Esophagus mucosa (tissue), 1 donor: ENCODE results near the gene BRAT1. TPM values are rescaled to one million over a fixed set of nuclear protein-coding genes. Genes with fewer than 3 reads are reported as not detected.
A peak's percentile ranks its signal among the peaks of the same experiment; 100 is the strongest.

Experiments
- ATAC-seq: fragments of 200-7000 bp; cut with Tn5 transposase; one replicate; pipeline ENCODE4 v1.9.1; 2020
- total RNA-seq: library from RNA; stranded (reverse); gene quantifications from one replicate; pipeline ENCODE4 v1.2.4, GENCODE V29; 2023
- donor health status: DM: yes; HTN: yes; CAD: no.

Gene BRAT1
- total RNA-seq, 1 donor from 2014 or later = 11.9 TPM

DNA sequence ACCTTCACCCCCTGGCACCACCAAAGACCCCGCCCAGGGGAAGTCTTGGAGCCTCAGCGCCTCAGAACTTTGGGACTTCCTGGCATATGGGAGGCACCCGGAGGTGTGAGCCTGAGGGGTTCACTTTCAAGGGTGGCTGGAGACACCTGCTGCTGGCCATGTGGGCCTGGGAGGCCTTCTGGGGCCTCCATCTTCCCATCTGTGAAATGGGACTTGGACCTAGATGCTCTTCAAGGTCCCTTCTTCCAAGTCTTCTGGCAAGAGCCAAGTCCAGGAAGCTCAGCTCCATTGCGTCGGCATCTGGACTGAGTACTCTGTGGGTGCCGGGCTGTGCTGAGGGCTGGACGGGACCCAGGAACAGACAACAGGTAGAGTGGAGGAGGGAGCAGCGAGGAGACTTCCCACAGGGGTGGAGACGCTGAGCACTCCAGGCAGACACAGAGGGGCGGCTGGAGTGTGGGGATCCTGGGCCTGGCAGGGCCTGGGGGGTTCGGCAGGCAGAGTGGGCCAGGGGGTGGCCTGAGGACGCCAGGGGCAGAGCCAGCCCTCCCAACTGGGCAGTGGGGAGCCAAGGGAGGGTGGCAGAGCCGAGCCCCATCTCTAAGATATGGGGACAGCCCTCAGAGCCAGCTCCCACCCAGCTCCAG, 45.1 kb downstream of the BRAT1 start:
- ATAC-seq = no peak

DNA sequence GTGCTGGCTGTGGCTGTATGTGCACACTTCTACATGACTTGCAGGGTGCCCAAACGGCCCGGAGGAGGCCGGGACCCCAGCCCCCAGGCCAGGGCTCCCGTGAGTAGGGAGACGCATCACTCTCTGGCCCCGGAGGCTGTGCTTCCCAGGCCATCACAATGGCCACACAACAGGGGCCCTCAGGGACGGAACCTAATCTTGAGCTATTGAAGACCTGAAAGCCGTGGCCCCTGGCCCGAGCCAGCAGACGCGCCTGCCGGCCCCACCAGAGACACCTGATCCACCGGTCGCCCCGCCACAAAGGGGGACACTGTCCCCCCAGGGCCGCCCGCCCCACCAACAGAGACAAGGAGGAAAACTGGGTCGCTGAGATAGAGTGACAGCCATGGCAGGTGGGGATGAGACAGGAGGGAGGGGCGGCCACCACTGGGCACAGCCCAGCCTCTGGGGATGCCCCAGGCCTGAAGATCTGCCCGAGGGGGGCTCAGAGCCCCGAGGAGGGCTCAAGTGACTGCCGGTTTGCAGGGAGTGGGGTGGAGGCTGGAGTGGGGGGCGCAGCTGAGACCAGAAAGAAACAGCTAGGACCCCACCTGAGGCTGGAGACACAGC, 45.9 kb downstream of the BRAT1 start:
- no peak for ATAC-seq

DNA sequence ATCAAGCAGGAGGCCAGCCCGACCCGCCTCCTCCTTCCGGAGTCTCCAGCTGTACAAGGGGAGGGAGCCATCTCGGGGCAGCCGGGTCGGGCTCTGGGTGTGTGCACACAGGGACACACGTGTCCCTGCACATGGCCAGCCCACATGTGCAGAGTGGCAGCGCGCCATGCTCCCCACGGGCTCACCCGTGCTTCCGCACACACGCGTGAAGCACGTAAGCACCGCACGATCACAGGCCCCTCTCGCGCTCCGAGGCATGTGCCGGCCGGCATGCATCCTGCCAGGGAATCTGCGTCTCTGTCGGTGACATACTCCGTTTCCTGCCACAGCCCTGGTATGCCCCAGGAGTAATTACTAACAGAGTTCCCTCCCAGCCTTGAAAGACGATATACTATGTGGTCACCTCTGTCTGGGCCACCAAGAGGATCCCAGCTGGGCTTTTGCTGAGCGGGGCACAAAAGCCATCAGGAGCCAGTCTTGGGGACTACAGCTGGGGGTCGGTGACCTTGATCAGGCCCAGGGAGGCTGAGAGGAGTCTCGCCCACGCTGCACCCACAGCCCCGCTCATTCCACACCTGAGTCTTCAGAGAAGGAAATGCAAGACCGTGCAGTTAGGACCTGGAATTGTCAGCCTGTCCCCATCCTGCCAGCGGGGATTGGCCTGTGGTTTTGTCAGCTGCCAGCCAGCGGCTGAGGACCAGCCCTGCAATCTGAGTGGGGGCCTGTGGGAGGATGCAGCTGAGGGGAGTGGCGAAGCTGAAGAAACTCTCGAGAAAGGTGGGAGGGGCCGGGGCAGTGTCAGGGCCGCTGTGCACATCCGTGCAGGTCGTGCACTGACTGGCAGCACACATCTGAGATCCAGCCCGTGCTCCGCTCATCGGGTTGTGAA, 46.8 kb downstream of the BRAT1 start:
- peak; percentile 48 for ATAC-seq

DNA sequence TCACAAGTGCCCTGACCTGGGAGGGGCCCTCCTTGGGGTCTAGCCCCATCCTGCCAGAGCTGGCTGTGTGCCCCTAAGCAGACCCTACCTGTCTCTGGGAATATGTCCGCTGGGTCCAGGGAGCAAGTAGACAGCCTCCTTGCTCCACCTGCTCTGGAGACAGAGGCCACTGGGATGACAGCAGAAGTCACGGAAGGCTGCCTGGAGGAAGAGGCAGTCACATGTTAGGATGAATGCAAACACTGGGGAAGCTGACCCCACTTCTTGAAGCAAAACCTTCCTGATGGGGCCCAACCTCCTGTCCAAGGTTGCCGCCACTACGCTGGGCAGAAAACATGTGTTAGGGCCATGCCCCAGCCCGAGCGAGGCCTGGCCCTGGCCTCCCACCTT, 47.4 kb downstream of the BRAT1 start:
- ATAC-seq = no peak

DNA sequence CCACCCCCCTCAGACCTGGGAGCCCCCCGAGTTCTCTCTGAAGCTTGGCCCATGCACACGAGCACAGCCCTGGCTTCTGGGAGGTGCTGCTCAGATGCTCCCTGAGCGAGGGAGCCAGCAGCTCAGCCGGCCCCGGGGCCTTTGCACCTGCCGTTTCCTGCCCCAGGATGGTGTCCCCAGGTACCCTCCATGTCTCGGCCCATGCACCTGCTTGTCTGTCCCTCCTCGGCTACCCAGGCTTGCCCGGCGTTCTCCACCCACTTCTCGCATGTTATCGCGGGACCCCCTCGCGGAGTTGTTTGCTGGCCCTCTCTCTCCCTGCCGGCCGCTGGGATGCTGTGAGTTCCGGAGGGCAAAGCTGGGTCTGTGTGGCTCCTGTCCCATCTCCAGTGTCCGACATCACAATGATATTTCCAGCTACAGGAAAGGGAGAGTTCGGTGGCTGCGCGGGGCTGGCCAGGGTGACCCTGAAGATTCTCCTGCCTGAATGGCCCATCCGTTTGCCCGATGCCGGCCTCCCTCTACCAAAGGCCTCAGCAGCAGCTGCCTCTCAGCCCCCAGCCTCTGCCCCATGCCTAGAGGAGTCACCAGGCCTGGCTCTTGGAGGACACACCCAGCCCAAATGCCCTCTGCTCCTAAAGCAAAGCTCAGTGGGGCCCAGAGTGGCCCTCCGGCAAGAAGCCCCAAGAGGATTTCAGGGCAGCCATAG, 48.0 kb downstream of the BRAT1 start:
- no peak for ATAC-seq

DNA sequence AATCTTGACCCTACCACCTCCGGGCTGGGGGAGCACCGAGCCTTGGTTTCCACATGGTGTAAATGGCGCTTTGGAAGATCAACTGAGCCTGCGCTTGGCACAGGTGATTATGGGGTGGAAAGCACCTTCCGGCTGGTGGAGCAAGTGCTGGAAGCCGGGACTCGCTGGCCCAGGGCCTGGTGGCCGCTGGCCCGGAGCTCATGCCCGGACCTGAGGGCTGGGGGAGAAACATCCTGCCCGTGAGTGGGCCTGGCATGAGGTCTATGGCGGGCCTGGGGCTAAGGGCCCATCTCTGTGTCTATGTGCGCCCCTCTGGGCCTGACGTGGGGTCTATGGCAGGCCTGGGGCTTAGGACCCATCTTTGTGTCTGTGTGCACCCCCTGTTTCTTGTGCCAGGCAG, 49.9 kb downstream of the BRAT1 start:
- no peak for ATAC-seq

DNA sequence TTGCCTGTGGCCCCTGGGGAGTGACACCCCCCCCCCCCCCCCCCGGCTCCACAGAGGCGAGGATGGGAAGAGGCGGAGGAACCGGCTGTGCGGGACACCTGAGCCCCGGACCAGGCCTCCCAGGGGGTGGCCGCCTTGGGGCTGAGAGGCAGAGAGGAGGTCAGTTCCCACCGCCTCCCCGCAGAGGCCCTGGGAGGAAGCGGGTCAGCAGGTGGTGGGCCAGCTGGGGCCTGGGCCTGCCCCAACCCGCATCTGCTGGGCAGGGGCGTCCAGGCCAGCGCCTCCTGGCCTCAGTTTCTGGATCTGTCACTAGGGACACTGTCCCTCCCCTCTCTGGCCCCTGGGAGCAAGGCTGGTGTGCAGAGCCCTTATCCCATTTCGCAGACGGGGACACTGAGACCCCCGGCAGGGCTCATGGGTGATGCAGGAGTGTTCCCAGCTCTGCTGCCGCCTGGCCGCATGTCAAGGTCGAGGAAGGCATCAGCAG, 50.4 kb downstream of the BRAT1 start:
- no peak for ATAC-seq

DNA sequence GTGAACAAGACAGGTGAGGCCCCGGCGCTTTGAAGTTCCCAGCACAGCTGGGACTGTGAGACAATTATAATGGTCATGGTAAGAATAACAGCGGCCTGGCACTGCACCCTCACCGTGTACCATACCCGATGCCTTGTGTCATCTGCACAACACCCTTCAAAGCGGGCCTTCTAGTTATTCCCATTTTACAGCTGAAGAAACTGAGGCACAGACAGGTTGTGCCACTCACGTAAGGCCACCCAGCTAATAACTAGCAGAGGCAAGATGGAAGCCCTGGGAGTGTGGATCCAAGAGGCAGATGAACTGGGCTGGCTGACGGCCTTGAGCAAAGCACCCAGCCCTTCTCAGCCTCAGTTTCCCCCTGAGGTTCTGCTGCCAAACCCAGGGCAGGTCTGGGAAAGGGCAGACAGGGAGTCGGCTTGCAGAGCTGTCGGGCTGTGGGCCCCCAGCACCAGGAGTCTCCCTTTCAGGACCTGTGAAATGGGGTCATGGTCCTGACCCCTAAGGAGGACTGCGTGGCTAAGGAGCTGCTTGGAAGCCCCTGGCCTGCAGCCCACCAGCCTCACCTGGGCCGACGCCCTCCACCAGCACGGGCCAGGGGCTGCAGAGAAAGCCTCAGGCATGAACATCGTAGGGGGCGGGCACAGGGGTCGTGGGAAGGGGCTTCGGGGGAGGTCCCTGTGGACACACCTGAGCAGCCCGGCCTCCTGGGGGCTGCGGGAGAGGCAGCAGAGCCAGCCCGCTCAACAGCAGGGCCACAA, 51.0 kb downstream of the BRAT1 start:
- no peak for ATAC-seq

DNA sequence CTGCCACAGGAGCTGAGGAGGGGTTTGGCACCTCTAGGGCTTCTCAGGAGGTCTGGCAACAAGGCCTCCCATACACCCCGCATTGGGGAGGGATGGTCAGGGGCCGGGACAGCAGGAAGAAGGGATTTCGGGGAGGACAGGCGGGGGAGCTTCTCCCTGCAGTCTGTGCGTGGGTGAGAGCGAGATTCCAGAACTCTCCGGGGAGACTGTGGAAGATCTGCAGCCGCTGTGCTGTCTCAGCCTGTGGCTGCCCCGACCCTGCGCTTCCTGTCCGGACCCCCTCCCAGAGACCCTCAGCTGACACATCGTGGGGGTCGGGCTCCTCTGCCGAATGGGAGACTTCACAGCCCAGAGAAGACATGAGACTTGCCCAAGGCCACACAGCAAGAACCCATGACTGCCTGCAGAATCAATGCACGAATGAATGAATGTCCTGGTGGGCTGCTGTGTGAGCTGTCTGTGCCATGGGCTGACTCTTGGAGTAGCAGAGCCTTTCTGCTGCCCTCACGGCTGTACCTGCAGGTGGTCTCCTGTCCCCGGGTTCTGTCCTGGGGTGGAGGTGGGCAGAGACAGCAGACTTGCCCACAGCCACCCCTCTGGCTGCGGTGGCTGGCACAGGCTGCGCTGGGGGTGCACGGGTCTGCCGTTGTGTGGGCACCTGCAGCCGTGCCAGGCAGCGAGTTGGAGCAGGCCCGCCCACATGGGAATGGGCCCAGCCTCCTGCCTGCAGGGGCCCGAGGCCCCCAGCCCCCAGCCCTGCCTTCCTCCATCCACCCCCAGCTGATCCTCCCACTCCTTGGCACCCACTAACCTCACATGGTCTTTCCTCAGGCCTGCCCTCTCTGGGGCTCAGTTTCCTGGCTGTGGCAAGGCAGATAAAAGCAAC, 52.0 kb downstream of the BRAT1 start:
- no peak for ATAC-seq

DNA sequence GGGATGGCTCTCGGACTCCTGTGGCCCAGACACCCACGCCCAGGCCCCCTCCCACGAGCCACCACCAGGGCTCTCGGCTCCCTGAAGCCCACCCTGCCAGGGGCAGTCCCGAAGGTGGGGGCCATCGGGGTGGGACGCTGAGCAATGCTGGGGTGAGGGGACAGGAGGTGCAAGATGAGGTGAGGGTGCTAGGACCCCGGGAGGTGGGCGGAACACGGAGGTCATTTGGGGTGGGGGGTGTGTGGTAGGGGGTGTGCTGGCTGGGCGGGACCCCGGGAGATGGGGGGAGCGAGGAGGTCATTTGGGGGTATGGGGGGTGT, 52.7 kb downstream of the BRAT1 start:
- ATAC-seq = no peak

DNA sequence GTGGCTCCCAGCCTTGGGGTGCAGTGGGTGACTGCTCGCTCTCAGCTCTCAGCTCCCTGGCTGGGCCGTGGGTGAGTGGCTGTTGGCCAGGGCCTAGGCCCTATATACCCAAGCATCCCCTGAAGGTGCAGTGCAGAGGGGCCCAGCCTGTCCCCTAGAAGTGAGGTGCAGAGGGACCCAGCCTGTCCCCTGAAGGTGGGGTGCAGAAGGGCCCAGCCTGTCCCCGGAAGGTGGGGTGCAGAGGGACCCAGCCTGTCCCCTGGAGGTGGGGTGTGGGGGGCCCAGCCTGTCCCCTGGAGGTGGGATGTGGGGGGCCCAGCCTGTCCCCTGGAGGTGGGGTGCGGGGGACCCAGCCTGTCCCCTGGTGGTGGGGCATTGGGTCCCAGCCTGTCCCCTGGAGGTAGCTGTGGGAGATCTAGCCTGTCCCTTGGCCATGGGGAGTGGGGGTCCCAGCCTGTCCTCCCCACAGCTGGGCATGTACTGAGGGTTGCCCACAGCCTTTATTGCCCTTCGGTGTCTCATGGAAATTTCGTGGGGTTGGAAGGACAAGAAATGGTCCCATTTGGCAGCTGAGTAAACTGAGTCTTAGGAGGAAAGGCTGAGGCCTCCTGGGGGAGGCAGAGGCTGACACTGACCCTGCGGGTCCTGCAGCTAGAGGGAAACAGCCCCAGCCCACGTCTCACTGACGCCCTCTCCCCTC, 53.2 kb downstream of the BRAT1 start:
- no peak for ATAC-seq

DNA sequence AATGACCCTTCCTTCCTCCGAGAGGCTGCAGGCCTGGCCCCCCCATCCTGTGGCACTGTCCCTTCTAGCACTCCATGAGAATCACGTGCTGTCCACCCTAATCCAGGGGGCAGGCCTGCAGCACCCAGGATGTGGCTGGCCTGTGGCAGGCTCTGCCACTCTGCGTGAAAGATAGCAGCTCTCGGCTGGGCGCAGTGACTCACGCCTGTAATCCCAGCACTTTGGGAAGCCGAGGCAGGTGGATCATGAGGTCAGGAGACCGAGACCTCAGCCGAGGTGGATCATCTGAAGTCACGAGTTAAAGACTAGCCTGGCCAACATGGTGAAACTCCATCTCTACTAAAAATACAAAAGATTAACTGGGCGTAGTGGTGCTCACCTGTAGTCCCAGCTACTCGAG, 54.6 kb downstream of the BRAT1 start:
- ATAC-seq = no peak

DNA sequence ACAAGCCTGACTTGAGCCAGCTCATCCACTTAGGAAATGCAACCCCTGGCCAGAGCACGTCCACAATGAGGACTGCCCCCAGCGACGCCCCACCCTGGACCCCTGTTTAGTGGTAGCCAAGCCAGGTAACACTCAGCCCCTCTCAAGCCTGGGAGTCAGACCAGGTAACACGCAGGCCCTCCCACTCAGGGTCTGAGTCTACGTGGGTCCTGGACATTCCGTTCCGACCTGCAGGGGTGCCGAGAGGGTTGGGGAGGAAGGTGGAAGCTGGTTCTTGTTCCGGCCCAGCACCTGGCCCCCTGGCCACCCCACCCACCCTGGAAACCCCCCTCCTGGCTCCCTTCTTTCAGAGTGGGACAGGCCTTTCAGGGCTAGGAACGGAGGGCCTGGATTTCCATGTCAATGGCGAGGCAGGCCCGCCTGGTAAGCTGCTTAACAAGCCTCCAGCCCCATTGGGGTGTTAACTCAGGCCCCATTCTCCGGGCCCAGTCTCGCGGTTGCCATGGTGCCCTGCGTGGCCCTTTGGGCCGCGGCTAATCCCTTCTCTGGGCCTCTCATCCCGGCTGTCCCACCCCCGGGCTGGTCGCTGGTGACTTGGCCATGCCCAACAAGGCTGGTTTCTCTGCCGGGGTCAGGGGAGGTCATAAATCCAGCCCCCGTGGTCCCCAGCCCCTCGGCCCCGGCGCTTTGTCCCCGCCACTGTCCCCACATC, 55.4 kb downstream of the BRAT1 start:
- no peak for ATAC-seq

DNA sequence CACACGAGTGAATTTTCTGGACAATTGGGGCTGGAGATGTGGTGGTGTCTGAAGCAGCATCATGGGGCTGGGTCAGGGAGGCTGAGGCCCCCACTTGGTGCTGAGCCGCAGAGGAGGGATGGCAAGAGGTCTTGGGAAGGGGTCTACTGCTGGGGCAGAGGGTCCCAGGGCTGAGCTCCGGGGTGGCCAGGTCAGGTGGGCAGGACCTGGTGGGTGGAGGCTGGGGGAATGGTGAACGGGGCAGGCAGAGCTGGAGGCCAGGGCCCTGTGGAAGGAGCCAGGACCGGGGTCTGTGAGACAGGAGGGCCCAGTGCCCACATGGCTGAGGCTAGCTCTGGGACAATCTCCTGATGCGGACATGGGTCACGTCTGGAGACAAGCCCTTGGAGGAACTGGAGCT, 56.1 kb downstream of the BRAT1 start:
- no peak for ATAC-seq

DNA sequence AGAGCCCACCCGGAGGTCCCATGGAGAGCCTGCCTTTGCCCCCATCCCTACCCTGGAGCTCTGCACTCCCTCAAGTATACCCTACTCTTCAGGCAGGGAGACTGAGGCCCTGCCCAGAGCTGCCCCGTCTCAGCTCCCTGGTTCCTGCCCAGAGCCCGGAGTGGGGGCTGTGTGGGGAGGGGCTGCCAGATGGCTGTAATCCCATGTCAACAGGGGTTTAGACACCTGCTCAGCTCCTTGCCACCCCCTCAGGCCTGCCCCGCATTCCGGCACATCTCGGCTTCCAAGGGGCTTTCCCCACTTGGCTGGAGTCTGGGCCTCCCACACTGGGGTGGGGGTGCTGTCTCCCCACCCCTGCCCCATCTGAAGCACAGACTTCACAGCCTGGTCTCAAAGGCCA, 56.6 kb downstream of the BRAT1 start:
- no peak for ATAC-seq

DNA sequence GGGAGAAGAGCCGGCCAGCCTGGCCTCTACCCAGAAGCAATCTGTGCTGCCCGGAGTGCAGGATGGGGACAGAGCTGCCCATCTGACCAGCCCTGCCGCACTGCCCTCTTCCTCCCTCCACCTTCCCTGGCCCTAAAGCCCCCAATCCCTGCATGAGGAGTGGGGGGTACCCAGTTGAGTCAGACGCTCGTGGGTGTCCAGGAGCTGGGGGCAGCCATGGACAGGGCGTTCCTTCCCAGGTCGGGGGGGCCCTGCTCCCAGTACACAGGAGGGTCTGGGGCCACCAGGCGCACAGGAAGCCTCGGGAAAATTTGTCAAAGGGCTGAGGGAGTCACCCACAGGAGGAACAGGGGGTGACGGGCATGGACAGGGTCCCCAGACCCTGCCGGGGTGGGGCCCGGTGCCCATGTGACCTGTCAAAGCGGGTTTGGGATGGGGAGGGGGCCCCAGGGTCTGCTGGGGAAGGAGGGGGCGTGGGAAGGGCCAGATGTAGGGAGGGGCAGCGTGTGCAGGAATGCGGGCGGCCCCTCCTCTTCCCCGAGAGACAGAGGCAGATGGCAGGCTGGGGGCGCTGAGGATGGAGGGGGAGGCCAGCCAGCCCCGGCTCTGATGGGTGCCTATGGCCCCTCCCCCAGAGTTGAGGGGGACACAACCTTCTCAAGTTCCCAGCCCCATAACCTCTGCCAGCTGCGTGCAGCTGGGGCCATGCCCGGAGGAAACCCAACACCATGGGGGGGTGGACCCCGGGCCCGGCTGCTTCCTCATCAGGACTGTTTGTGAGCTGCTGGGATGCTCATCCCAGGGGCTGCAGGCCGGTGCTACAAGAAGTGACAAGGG, 57.6 kb downstream of the BRAT1 start:
- no peak for ATAC-seq

DNA sequence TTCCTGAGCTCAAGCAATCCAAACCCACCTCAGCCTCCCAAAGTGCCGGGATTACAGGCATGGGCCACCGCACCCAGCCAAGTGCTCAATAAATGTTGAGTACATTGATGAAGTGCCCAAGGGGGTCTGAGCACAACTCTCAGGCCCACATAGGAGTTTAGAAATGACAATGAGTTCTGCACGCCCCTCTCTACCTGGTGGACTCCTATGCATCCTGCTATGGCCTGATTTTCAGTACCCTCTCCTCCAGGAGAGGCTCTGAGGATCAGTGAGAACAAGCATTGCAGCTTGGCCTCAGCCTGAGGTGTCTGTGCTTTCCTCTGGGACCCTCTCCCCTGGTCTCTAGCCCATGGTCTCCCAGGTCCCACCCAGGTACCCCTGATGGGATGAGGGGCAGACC, 58.3 kb downstream of the BRAT1 start:
- no peak for ATAC-seq

DNA sequence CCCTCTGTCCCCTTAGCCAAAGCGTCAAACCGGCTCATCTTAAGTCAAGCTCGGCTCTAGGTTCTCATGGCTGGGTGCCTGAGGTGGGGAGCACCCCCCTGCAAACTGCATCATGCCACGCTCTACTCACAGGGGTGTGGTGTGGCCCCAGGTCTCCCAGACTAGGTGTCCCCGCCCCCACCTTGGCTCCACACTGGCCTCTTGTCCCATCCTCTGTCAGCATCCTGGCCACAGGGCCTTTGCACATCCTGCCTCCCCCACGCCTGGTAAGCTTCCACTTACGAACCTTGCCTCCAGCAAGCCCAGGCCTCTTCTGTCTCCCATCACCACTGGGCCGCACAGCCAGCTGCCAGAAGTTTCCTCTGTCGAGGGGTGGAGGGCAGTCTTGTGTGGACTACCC, 58.9 kb downstream of the BRAT1 start:
- no peak for ATAC-seq
